ENCODE results near the gene FOXD4L4.
"Not testable (repeated sequence)": the region's sequence is repeated elsewhere in the genome, so short reads cannot be mapped to it uniquely, and the experiment has no call there.

FOXD4L4 gene

GRCh38 chr9:65737096-65737564, at the start of gene FOXD4L4:
FOXD4L4 (plus strand) TSS chr9:65737146; CDS start chr9:65737146, 0 bp downstream.
- not testable (repeated sequence) for DNase-seq

- not testable (repeated sequence) for DNase-seq
Measured at GRCh38 chr9:65703550-65703949, 33.4 kb upstream of the FOXD4L4 start.

- DNase-seq, result not testable (repeated sequence)
Measured at GRCh38 chr9:65714445-65714844, 22.5 kb upstream of the FOXD4L4 start.

GRCh38 chr9:65738133-65738532, 1.2 kb downstream of the FOXD4L4 start:
- not testable (repeated sequence) for DNase-seq
